Myocyte (in vitro differentiated cells): Measurements from ENCODE around the gene ZFPM1. TPM values are rescaled to one million over a fixed set of nuclear protein-coding genes. Genes with fewer than 3 reads are reported as not detected.

Source experiments
- DNase-seq: peaks from one replicate; pipeline ENCODE4 v3.0.0-alpha.2; 2012; ENCODE audit warnings: low read depth
- total RNA-seq: library from RNA; depleted of rRNA; stranded (reverse); fragments of >200 nt; gene quantifications from 2 replicates; pipeline ENCODE4 v1.2.3, GENCODE V29; 2014

Gene ZFPM1
- total RNA-seq, 1 donor from 2014 or later: 0.70 TPM

DNA sequence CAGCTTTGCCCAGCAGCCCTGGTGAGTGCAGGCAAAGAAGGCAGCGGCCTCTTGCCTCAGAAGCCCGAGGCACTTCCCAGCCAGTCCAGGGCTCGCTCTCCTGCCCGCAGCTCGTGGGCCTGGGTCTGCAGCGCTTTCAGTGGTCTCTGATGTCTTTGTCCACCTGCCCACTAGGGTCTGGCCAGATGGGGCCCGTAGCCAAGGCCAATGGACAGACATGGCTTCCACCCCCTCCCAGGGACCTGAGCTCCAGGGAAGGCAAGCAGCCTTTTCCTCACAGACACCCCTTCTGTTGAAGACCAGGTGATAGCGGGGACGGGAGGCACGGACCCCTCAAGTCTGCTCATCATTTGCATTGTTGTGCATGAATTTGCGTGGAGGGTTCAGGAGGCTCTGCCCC is 83.4 kb downstream of the ZFPM1 start:
- no peak for DNase-seq

DNA sequence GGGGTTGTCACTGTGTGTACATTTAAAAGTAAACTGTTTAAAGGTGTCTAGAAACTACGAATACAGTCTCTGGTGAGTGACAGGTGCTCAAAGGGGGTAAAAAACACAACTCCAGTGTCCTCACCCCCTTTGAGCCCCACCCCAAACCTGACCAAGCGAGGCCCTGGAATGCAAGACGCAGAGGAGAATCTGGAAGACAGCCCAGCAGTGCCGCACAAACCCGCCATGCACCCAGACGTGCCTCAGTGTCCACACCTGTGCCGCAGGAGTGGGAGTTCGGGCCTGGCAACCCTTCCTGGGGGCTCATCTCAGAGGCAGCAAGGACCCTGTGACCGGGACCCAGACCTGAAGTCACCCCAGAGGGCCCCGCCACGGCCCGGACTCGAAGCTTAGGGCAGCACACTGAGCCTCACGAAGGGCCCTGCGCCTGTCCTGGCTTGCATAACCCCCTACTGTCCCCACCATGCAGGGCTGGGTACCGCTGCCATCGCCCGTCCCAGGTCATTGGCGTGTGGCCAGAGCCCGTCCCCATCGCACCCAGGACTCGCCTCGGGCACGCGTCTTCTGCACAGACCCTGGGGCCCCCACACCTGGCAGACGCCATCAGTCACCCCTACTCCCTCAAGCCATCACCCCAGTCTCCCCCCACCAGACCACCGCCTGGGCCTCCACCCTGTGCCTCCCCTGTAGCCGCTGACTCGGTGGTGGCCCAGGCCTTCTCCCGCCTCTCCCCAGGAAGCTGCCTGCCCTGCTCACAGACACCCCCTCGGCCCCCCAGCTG is 84.1 kb downstream of the ZFPM1 start:
- no peak for DNase-seq

DNA sequence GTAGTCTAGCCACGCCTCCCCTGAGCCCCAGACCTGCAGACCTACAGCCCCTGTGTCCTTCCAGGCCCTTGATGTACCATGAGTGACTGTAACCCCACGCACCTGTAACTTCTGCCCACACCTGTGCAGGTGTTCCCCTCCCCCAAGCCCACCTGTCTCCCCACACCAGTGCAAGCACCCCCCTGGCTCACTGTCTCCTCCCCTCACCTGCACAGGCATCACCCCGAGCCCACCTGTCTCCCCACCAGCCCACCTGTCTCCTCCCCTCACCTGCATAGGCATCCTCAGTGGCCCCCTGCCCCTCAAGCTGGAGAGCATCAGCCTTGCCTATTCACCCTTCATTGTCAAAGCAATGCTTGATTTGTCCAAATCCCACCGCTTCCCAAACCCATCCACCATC is 84.8 kb downstream of the ZFPM1 start:
- DNase-seq: no peak

DNA sequence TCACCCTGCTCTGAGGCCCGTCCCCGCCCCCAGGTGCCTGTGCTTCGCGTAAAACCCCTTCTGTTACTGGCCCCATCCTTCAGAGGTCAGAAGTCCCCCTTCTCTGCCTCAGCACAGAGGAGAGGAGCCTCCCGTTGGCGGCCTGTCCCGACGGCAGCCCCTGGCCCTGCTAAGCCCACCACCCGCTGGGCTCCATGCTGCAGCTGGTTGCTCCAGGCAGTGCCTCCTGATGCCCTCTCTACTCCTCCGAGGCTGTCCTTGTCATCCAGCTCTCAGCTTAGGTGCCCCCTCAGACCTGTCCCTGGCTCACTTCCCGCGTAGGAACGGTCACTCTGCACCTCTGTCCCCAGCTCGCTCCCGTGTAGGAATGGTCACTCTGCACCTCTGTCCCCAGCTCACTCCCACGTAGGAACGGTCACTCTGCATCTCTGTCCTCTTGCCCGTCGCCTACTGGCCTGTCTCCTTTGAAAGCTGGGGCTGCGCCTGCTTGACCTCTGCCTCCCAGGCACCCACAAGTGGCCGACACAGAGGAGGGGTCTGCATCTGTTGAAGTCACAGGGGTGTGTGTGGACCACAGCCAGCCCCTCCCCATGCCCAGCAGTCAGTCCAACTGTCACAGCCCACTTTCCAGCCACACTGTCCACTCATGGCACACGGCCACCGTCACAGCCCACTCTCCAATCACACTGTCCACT is 85.4 kb downstream of the ZFPM1 start:
- no peak for DNase-seq

DNA sequence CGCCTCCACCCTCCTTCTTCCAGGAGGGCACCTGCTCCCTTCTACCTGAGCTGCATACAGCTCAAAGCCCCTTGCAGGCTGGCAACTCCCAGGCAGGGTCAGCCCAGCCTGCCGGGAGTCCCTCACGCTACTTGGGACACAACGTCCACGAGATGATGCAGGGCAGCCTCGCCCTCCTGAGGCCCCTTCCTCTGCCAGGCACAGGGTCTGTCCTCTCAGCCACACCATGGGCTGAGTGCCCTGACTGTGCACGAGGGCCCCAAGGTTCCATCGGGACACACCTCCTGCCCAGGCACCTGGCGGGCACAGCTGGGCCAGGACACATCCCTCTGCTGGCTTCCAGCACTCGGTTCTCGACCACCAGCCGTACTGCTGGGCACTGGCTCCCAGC is 86.2 kb downstream of the ZFPM1 start:
- DNase-seq: no peak

DNA sequence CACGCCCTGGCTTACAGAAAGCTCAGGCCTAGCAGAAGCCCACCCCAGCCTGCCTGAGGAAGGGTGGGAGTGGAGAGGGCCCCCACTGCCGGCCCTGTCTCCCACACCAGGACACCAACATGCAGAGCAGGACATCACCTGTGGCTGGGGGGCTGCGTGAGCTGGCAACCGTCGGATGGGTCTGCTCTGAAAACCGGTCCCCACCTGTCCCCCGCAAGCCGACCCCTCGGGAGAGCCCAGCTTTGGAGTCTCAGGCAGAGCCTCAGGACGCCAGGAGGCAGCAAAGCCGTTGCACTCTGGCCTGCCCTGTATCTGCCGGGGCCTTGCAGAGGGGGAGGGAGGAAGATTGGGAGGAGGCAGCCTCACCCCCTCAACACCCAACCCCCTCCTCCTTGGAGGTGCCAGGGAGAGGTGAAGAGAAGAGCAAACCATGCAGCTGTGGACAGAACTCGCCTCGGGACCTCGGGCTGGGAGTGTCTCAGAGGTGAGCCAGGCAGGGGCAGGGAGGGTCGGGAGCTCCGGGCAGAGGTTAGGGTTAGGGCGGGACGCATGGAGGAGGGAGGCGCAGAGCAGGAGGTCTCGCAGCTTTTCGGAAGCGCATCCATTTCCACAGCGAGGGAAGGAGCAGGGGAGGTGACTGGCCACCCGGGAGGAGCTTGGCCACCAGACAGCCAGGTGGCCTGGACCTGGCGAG is 86.7 kb downstream of the ZFPM1 start:
- DNase-seq: no peak

DNA sequence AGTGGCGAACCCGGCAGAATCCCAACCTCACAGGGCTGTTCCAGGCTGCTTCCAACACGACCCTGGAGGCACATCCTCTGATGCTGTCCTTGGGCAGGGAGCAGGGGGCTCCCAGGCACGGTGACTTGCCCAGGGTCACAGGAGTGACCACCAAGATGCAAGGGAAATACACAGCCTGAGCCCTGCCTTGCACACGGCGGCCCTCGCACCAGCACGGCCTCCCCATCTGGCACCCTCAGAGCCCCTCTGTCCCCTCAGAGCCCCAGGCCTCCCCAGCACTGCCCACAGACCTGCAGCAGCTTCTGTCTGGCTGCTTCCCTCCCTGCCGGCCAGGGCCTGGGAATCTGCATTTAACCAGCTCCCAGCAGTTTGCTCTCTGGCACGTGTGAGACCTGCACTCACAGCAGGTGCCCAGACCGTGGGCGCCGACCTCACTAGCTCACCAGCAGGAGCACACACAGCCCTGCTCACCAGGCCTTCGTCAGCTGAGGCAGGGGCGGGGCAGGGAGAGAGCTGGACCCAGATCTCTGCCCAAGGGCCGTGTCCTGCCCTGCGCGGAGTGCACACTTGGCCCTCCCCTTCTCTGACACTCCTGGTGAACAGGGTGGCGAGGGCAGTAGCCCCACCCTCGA is 87.4 kb downstream of the ZFPM1 start:
- DNase-seq: no peak

DNA sequence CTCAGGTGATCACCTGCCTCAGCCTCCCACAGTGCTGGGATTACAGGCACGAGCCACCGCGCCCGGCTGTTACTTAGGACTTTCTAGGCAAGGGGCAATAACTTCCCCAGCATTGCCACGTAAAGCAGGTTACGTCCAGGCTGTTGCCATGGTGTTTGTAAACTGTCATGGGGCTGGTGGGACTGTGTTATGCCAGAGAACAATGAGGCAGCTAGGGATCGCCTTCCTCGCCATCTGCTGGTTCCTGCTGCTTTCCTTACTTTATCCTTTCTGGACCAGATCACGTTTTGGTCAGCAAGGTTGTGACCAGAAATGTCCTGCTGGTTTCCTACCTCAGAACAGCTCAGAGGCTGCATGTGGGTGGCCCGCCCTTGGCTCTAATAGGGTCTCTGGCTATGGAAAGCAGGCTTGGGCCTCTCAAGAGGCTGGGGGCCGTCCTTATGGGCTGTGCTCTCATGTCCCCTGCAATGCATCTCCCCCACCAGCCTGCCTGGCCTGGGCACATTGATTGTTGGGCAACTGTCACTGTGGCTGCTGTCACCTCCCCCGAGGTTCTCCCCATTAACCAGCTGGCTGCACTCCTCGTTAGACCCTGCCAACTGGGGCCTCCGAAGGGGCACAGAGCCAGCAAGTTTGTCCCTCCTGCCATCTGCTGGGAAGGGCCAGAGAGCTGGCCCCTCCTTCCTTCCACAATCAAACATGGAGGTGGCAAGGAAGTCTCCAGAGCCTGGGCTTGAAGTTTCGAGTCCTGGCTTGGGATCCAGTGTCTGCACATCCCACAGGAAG is 88.9 kb downstream of the ZFPM1 start:
- DNase-seq: no peak

DNA sequence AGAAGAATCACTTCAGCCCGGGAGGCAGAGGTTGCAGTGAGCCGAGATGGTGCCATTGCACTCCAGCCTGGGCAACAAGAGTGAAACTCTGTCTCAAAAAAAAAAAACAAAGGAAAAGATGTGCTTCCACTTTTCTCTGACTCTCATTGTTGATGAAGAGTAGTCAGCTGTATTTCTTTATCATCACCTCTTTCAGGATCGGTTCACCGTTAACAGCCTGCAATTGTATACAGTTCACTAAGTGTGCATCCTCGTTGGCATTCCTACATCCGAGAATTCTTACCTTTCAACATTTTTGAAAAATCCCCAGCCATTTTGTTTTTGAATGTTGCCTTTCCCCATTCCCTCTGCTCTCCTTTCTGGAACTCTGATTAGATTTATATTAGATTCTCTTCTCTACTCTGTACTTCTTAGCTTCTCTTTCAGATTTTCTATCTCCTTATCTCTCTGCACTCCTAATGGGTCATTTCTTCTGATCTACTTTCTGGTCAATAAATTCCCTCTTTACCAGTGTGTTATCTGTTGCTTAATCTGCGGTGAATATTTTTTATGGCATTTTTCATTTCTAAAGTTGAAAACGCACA is 90.2 kb downstream of the ZFPM1 start:
- no peak for DNase-seq

DNA sequence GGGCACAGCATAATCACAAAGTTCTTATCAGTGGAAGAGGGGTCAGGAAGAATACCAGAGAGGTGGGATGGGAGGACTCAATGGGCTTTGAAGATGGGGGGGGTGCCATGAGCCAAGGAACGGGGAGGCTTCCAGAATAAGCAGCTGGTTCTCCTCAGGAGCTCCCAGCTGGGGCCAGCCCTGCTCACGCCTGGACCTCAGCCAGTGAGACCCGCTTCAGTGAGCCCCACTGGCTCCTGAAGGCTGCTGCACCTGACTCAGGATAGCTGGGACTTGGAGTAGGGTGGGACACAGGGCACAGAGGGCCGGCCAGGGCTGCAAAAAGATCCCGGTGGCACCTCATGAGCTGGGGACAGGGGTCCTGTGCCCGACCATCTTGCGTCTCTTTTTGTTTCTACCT is 92.7 kb downstream of the ZFPM1 start:
- no peak for DNase-seq

DNA sequence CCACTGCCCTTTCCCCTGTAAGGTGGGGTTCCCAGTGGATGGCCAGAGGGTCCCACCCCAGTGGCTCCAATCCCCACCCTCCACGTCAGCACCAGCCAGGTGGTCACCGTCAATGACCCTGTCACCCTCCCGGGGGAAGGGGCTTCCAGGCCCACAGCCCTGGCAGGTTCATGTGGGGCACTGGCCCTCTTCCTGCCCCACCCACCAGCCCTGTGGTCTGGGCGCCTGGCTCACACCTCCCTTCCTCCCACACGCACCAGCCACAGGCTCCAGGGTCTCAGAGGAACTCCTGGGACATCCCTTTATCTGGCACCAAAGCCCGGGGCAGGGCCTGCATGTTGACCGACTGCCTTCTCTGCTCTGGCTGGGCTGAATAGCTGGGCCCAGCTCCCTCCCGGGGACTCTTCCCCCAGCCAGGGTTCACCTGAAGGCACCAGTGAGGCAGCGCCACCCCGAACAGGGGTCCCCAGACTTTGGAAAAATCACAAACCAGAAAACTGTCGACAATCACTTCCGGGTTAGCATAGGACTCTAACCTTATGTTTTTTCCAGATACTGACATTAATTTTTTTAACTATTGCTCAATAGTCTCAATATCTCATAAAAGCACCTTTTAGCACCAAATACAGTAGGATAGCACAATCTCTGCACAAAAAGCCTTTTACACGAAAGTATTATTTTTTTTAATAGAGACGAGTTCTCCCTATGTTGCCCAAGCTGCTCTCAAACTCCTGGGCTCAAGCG is 95.2 kb downstream of the ZFPM1 start:
- no peak for DNase-seq

DNA sequence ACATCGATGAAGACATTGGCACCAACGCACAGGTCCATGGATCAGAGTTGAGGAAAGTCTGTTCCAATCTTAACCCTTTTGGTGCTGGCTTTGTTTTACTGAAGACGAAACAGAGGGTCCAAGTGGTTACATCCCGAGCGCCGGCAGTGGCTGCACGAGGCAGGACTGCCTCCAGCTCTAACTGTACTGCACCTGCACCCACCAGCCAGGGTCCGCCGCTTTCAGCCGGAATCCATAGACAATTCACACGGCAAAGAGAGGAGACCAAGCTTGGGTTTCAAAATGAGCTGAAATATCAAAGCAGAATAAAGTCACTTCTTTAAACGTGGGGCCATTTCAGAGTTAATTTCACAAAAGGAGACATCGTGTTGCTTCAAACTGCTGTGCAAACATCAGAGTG is 95.9 kb downstream of the ZFPM1 start:
- DNase-seq: no peak

DNA sequence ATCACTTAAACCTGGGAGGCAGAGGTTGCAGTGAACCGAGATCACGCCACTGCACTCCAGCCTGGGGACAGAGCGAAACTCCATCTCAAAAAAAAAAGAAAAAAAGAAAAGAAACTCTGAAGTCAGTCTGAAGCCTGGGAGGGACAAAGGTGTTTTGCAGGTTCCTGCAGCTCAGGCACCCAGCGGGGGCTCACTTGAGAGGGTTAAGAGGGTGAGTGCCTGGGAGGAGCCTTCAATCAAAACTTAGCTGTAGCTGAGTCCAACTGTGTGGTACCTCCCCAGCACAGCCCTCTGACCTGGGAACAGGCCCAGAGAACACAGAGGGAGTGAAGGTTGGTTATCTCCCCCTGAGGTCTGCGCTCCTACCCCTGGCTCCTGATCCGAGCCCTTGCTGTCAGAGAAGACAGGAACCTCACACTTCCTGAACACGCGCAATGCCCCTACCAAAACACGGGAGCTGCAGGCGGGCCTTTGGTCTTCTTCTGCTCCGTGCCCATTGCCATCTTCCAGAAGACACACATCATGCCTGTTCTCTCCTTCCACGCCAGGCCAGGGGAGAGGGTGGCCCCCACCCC is 96.7 kb downstream of the ZFPM1 start:
- no peak for DNase-seq

DNA sequence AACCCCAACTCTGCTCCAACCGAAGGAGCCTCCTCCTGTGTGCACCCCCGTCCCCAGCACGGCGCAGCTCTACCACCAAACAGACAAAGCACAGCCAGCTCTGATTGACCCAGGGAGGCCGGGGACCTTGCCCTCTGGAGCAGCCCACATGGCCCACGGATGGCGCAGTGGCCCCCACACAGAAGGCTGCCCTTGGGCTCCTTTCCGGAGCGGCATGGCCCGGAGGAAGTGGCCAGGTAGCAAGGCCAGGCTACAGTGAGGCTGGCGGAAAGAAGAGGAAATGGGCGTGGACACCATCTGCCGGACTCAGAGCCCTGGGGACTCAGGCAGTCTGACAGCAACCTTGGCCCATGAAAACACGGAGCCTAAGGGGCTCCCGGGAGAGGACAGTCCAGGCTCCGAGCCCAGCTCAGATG is 97.2 kb downstream of the ZFPM1 start:
- no peak for DNase-seq

DNA sequence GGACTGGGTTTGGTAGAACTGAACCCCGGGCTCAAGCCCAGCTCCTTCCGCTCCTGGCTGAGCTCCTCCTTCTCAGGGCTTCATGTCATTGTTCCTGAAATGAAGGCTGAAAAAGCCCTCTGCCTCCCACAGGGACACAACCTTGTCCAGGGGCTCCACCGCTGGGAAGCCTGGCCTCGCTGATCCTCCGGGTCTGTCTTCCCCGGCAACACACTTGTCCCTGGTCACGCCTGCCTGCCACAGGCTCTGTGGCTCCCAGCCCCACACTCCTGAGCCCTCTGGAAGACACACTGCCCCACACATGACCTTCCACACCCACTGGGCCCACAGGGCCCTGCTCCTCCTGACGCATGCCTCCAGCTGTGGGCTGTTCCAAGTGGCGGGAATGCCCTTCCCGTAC is 99.1 kb downstream of the ZFPM1 start:
- DNase-seq: no peak

DNA sequence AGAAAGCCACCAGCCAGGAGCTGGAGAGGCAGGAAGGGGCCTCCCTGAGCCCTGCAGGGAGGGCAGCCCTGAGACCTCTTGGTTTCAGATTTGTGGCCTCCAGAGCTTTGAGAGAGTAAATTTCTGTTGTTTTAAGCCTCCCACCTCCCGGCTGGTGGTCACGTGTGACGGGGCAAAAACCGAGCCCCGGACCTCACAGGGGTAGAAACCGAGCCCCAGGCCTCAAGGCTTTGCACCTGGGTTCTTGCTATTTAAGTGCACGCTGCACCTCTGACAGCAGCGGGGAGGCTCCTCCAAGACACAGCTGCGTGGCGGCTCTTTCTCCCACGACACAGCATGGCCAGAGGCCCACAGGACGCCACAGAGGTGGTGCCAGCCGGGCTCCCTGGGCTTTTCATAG is 99.7 kb downstream of the ZFPM1 start:
- DNase-seq: no peak

DNA sequence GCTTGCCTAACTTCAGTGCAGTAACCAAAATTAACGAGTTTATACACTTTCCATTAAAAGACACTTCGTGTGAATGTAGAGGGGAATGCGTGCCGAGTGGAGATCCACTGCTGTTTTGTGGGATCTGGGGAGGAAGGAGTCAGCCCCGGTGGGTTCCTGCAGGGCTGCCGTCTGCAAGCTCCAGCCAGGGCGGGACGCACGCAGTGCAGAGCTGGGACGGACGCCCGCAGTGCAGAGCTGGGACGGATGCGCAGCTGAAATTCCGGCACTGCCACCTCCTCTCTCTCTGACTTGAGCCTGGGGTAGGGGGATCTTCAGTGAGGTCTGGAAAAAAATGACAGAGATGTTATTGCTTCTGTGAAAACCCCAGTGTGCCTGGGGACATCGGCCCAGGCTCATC is 100.7 kb downstream of the ZFPM1 start:
- DNase-seq: no peak

DNA sequence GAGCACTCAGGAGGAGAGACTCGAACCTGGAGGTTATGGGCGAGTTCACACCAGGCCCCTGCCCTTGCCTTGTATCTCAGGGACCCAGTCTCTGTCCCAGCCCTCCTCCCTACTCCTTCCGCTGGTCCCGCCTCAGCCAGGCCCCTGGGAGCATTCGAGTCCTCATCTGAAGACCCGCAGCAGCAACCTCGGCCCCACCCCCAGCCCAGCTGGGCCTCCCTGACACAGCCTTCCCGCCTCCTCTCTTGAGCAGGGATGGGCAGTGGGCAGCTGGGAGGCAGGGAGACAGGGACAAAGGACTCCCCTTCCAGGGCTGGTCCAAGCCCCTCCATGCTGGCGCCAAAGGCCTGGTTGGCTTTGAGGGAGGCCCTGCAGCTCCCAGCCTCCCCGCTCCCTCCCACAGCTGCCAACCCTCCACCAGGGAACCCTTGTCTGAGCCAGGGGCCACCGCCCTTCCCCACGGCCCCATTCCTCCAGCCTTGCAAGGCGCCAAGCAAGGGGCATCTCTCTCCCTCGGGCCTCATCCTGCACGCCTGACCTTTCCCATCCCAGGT is 101.7 kb downstream of the ZFPM1 start:
- DNase-seq: no peak

DNA sequence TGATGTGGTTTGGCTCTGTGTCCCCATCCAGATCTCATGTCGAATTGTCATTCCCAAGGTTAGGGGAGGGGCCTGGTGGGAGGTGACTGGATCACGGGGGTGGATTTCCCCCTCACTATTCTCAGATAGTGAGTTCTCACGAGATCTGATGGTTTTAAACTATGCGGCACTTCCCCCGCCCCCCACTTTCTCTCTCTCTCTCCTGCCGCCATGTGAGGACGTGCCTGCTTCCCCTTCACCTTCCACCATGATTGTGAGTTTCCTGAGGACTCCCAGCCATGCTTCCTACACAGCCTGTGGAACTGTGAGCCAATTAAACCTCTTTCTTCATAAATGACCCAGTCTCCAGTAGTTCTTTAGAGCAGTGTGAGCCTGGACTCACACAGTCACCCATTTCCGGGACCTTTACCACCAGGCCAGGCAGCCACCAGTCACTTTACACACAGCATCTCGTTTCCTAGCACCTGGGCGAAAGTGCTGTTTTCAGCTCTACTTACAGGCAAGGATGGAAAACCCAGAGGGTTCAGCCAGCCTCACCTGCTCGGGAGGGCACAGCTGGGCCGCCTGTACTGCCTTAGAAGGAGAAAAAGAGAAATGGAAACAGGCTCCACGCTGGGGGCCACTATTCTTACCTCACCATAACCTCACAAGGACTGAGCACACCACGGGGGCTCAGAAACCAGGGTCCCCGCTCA is 103.4 kb downstream of the ZFPM1 start:
- no peak for DNase-seq
